Measurements from ENCODE around the gene DNM2.

DNM2 gene

DNA sequence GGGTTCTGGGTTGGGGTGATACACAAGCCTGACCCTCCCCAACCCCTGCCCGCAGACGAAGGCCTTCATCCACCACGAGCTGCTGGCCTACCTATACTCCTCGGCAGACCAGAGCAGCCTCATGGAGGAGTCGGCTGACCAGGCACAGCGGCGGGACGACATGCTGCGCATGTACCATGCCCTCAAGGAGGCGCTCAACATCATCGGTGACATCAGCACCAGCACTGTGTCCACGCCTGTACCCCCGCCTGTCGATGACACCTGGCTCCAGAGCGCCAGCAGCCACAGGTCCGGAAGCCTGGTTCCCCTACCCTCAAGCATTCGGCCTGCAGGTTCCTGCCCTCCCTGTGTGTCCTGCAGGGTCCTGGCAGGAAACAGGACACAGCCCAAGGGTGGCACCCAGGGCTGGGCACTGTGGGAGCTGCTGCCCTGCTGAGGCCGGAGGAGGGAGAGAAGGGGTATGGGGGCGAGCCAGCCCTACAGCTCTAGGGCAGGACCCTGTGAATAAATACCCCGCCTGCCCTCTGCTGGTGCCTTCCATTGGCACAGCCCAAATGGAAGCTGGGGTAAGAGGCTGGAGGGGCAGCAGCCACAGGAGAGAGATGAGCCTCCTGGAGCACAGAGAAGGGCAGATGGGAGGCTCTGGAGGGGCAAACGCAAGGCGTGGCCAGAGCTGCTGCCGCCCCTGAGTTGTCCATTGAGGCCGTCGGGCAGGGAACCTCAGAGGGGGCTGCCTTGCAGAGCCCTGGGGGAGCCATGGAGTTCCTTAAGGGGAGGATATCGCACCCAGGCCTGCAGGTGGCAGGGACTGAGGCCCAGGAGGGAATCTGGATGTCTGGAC, 111.3 kb downstream of the DNM2 start:
- peak overlapping the region; percentile 41 for H3K27ac ChIP-seq

DNA sequence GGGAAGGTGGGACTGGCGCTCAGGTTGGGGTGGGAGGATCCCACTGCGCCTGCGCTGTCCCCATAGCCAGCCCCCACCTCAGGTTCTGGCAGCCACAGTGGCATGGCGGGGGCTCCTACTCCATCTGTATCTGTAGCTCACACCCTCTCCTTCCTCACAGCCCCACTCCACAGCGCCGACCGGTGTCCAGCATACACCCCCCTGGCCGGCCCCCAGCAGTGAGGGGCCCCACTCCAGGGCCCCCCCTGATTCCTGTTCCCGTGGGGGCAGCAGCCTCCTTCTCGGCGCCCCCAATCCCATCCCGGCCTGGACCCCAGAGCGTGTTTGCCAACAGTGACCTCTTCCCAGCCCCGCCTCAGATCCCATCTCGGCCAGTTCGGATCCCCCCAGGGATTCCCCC, 112.1 kb downstream of the DNM2 start:
- CTCF ChIA-PET = interaction anchor here (0.6 to 2.0 kb wide), 3 partner anchors 17 to 112 kb away, joined by 3 to 9 read pairs (median 4); partner anchors contain the start of gene DNM2
- H3K27ac ChIP-seq = peak overlapping the region; percentile 41
- DNase-seq (ENCODE audit: low spot score) = no peak
- POLR2A ChIA-PET (ENCODE audit: low non-redundant PET) = no interaction called here
- TF ChIP-seq, protein P1, sequence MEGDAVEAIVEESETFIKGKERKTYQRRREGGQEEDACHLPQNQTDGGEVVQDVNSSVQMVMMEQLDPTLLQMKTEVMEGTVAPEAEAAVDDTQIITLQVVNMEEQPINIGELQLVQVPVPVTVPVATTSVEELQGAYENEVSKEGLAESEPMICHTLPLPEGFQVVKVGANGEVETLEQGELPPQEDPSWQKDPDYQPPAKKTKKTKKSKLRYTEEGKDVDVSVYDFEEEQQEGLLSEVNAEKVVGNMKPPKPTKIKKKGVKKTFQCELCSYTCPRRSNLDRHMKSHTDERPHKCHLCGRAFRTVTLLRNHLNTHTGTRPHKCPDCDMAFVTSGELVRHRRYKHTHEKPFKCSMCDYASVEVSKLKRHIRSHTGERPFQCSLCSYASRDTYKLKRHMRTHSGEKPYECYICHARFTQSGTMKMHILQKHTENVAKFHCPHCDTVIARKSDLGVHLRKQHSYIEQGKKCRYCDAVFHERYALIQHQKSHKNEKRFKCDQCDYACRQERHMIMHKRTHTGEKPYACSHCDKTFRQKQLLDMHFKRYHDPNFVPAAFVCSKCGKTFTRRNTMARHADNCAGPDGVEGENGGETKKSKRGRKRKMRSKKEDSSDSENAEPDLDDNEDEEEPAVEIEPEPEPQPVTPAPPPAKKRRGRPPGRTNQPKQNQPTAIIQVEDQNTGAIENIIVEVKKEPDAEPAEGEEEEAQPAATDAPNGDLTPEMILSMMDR (conservative IDR thresholded peaks at IDR 0.05; ENCODE audit: low read depth) = no peak

More for the DNA sequence above, 111.3 kb downstream of the DNM2 start:
- TF ChIP-seq, protein P1 (conservative IDR thresholded peaks at IDR 0.05; ENCODE audit: low read depth) = no peak
- no peak for DNase-seq (ENCODE audit: low spot score)
- ChIA-PET POLR2A (ENCODE audit: low non-redundant PET) (no interaction called here), CTCF (interaction anchor here (1.2 to 2.0 kb wide), 3 partner anchors 9 to 111 kb away, joined by 3 to 9 read pairs (median 4); partner anchors contain the start of gene DNM2)

DNA sequence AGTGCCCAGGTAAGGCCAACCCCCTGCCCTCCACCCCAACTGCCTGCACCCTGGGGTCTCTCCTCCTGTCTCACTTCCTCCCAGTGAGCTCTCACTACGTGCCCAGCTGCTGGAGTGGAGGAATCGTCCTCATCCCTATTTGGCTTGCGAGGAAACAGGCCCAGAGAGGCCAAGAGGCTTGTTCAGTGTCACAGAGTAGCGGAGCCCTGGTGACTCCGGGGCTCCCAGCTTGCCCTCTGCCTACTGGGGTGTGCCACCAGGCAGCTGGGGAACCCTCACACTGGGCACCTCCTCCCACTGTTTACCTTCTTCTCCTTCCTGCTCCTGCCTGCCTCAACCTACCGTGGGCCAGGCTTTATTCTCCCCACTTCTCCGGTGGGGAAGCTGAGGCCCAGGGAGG, 112.5 kb downstream of the DNM2 start:
- ChIA-PET CTCF (interaction anchor here (0.5 to 2.0 kb wide), 5 partner anchors 17 to 356 kb away, joined by 3 to 9 read pairs (median 3); partner anchors contain the start of gene DNM2), POLR2A (ENCODE audit: low non-redundant PET) (no interaction called here)
- DNase-seq (ENCODE audit: low spot score) = no peak
- TF ChIP-seq, protein P1 (conservative IDR thresholded peaks at IDR 0.05; ENCODE audit: low read depth) = no peak
- H3K27ac ChIP-seq = peak overlapping the region; percentile 41

DNA sequence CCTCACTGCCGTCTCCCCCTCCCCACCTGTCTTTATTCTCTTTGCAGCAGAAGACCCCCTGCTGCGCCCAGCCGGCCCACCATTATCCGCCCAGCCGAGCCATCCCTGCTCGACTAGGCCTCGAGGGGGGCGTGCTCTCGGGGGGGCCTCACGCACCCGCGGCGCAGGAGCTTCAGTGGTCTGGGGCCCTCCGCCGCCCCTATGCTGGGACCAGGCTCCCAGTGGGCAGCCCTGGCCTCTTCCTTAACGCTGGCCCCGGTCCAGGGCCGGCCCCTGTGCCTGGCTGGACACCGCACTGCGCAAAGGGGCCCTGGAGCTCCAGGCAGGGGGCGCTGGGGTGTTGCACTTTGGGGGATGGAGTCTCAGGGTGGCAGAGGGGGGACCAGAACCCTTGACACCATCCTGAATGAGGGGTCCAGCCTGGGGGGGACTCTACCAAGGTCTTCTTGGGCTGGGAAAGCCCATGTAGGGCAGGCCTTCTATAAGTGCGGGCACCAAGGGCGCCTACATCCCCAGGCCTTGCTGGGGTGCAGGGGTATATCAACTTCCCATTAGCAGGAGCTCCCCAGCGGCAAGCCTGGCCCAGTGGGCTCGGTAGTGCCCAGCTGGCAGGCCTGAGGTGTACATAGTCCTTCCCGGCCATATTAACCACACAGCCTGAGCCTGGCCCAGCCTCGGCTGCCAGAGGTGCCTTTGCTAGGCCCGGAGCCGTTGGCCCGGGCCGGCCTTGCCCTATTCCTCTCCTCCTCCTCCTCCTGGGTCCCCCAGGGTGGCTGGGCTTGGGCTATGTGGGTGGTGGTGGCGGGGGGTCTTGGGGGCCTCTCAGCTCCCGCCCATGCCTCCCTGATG, 113.3 kb downstream of the DNM2 start:
- POLR2A ChIA-PET (ENCODE audit: low non-redundant PET) = no interaction called here
- CTCF ChIA-PET = interaction anchor here (0.5 to 2.0 kb wide), 6 partner anchors 18 to 357 kb away, joined by 3 to 9 read pairs (median 3); partner anchors contain the start of gene DNM2
- peak overlapping the region; percentile 54 for H3K27ac ChIP-seq
- TF ChIP-seq, protein P1 (conservative IDR thresholded peaks at IDR 0.05; ENCODE audit: low read depth) = no peak
- DNase-seq (ENCODE audit: low spot score) = no peak

DNA sequence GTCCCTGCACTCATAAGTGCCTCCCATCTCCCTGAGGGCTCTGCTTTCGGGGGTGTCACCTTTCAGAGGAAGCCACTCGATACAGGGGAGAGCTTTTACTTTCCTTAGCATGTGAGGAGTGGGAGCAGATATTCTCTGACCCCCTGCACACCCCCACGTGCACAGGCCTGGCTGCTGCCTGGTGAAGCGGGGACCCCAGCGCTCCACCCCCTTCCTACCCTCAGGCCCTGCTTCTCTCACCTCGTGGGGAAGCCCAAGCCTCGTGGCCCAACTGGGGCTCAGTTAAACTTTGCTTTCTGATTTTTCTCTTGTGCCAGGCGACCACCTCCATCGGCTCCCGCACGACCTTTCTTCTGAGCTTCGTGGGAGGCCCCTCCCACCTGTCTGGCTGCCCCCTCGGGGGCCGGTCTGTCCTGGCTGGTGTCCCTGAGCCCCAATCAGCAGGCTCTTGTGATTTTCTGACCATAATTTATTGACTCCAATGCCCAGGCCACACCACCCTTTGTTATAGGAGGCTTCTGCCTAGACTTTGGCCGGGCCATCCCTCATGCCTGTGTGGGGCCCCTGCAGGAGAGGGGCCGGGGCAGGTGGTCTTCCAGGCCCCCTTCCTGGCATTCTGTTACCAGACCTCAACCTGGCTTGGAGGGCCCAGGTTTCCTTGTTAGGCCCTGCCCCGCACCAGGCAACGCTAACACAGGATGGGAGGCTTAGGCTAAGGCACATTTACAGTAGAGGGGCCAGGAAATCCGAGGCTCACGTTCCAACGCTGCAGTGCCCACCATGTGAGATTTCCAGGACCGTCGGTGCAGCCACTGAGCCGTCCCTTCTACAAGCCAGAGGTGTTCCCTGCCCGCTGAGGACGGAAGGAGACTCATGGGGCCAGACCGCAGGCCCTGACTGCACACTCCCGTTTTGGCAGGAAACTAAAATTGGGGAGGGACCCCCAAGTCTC, 114.4 kb downstream of the DNM2 start:
- DNase-seq (ENCODE audit: low spot score) = no peak
- ChIA-PET CTCF (interaction anchor here (0.6 kb wide), 2 partner anchors 31 to 115 kb away, joined by 3 to 4 read pairs; no protein-coding TSS in a partner anchor), POLR2A (ENCODE audit: low non-redundant PET) (no interaction called here)
- H3K27ac ChIP-seq = peak overlapping the region; percentile 54
- TF ChIP-seq, protein P1 (conservative IDR thresholded peaks at IDR 0.05; ENCODE audit: low read depth) = no peak

All from RWPE1 (cell line).